Left lung (tissue), 10 donors: ENCODE measurements around the gene SACM1L. TPM values are rescaled to one million over a fixed set of nuclear protein-coding genes. Genes with fewer than 3 reads are reported as not detected.
A peak's percentile ranks its signal among the peaks of the same experiment; 100 is the strongest.

Experiments
- ATAC-seq: fragments of 200-7000 bp; cut with Tn5 transposase; one replicate; pipeline ENCODE4 v1.9.1; 2020; ENCODE audit warnings: moderate library complexity
- DNase-seq, 4 donors: peaks; one replicate each; pipeline ENCODE4 v3.0.0-alpha.2; 2013 to 2020
- H3K27ac ChIP-seq, 2 donors: fragments of 200-600 bp; sonication (generic) in 1 of 2; one replicate each; pipeline versions ENCODE4 v1.5.0 to v1.8.0; 2020 to 2021
- H3K27me3 ChIP-seq, 2 donors: fragments of 200-600 bp; sonication (generic) in 1 of 2; one replicate each; pipeline versions ENCODE4 v1.5.0 to v1.8.0; 2020 to 2021
- H3K36me3 ChIP-seq, 2 donors: fragments of 200-600 bp; sonication (generic) in 1 of 2; one replicate each; pipeline versions ENCODE4 v1.5.0 to v1.8.0; 2020 to 2021
- H3K4me1 ChIP-seq, 2 donors: fragments of 200-600 bp; one replicate each; pipeline ENCODE4 v1.8.0; 2021
- H3K4me3 ChIP-seq, 2 donors: fragments of 200-600 bp; sonication (generic) in 1 of 2; one replicate each; pipeline versions ENCODE4 v1.5.0 to v1.8.0; 2020 to 2021; ENCODE audit warnings: mild to moderate bottlenecking in 1 of 2
- H3K9me3 ChIP-seq, 2 donors: fragments of 200-600 bp; sonication (generic) in 1 of 2; one replicate each; pipeline versions ENCODE4 v1.5.0 to v1.8.0; 2020 to 2021
- intact Hi-C, 2 donors: fragments of 100-400 bp; cut with DNase I; formaldehyde crosslinking; loops; one replicate each; pipeline versions ENCODE4 v1.11.2 to v1.14.2; 2022
- polyA plus RNA-seq, 6 donors: library from polyadenylated mRNA; unstranded; fragments of 120-200 nt; gene quantifications; one replicate each; pipeline ENCODE4 v1.2.1, GENCODE V29; 2013; ENCODE audit not compliant: insufficient read length in 6 of 6
- total RNA-seq, 2 donors: library from RNA; stranded (reverse); fragmentation: NEBNext Ultra II Directional; extraction: Animal tissue kit (Norgen Biotek cat#: 25700); gene quantifications; one replicate each; pipeline ENCODE4 v1.2.1, GENCODE V29; 2021
- TF ChIP-seq, protein P1 (sequence below), 2 donors: fragments of 200-600 bp; sonication (generic) in 1 of 2; IDR thresholded peaks; one replicate each; pipeline versions ENCODE4 v1.5.0 to v1.8.0; 2021; ENCODE audit warnings: antibody characterized with exemption in 2 of 2
- donor health status: DM: no; HTN: yes; CAD: no.
- donor health status: DM: no; HTN: no; CAD: no.

Gene SACM1L
- total and polyA plus RNA-seq, 8 donors: 58.2 to 100 (median 80.2) TPM

DNA sequence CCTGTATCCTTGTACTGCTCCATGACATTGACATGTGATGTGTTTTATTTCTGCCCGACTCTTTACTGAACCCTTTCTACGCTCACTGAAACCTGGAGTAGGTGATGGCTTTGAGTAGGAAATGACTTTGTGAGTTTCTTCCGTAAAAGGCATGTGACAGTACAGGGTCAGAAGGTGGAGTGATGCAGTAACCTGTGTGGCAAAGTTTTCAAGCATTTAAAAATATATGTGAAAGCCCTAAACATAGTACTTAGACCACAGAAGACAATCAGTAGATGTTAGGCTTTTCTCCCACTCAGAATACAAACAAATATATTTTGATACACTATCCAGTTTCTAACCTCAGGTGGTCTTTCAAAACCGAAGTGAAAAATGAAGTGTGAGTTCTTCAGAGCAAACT lies 31.3 kb upstream of the SACM1L start:
- H3K4me1 ChIP-seq: peaks cover 17 to 60% of the 10 kb centered on the region in 2 donors
- no peaks in the 10 kb centered on the region for H3K9me3 ChIP-seq
- ATAC-seq (no peak), DNase-seq (no peak)
- H3K36me3 ChIP-seq: no peaks in the 10 kb centered on the region
- H3K4me3 ChIP-seq: no peak overlapping the region
- intact Hi-C loops: loop anchor here (2.0 to 10.0 kb wide), 3 partner anchors 63 to 147 kb away; partner anchors contain the start of gene LIMD1 (in 2 of the 2)
- TF ChIP-seq, protein P1, sequence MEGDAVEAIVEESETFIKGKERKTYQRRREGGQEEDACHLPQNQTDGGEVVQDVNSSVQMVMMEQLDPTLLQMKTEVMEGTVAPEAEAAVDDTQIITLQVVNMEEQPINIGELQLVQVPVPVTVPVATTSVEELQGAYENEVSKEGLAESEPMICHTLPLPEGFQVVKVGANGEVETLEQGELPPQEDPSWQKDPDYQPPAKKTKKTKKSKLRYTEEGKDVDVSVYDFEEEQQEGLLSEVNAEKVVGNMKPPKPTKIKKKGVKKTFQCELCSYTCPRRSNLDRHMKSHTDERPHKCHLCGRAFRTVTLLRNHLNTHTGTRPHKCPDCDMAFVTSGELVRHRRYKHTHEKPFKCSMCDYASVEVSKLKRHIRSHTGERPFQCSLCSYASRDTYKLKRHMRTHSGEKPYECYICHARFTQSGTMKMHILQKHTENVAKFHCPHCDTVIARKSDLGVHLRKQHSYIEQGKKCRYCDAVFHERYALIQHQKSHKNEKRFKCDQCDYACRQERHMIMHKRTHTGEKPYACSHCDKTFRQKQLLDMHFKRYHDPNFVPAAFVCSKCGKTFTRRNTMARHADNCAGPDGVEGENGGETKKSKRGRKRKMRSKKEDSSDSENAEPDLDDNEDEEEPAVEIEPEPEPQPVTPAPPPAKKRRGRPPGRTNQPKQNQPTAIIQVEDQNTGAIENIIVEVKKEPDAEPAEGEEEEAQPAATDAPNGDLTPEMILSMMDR (IDR thresholded peaks at IDR 0.05): no peak
- H3K27ac ChIP-seq: no peak overlapping the region
- H3K27me3 ChIP-seq: no peaks in the 10 kb centered on the region

DNA sequence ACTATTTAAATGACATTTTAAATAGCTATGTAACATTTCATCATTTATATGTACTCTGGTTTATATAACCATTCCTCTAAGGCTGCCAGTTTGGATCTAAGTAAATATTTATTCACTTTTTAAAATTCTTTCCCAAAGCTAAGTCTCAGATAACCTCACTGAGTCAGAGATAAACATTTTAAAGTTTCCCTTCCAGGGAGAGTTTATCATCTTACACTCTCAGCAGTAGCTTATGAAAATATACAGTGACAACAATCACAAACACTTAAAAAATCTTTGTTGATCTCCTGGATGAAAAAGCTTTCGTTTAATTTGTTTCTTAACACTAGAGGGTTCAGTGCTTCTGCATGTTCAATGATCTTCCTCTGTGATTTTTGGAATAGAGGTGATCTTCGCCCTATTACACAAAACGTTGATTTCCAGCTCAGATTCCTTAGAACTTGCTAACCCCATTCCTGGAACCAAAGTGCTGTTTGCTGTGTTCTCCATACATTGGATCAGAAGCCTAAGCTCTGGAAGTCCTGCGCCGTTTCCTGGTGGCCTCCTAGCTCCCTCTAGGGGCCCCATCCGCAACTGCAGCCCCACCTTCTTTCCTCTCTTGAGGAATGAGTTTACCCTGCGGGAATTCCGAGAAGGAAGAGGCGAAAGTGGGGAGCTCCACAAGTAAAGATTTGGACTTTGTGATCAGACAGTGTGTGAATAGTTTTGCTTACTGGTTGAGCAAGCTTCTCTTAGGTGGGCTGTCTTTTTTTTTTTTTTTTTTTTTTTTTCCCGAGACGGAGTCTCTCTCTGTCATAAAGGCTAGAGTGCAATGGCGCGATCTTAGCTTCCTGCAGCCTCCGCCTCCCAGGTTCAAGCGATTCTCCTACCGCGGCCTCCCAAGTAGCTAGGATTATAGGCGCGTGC lies 29.3 kb upstream of the SACM1L start:
- intact Hi-C loops: loop anchor here (5.0 to 10.0 kb wide), 2 partner anchors 65 to 68 kb away; partner anchors contain the start of gene LIMD1 (in 2 of the 2)
- H3K27ac ChIP-seq: peak overlapping the region; percentile 2
- H3K4me1 ChIP-seq: peaks cover 15 to 52% of the 10 kb centered on the region in 2 donors
- H3K36me3 ChIP-seq: no peaks in the 10 kb centered on the region
- peak; percentile 84 for ATAC-seq
- H3K27me3 ChIP-seq: no peaks in the 10 kb centered on the region
- DNase-seq: peak in 3 of 4 donors; percentile 67 to 88 (median 83)
- TF ChIP-seq, protein P1 (IDR thresholded peaks at IDR 0.05): peak; percentile 89 to 91
- no peak overlapping the region for H3K4me3 ChIP-seq
- no peaks in the 10 kb centered on the region for H3K9me3 ChIP-seq

DNA sequence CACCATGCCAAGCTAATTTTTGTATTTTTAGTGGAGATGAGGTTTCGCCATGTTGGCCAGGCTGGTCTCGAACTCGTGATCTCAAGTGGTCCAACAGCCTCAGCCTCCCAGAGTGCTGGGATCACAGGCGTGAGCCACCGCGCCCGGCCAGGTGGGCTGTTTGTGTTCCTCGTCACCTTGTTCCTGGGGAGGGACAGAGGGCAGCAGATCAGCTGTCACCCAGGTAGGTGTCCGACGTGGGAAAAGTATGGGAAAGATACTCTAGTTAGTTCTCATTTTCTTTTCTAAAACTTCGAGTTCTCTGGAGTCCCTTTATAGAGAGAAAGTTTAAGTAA lies 28.7 kb upstream of the SACM1L start:
- intact Hi-C loops: no loop called here
- Histone ChIP-seq H3K4me3 (no peak overlapping the region), H3K27ac (no peak overlapping the region), H3K9me3 (no peaks in the 10 kb centered on the region), H3K4me1 (peaks cover 22 to 52% of the 10 kb centered on the region in 2 donors), H3K36me3 (no peaks in the 10 kb centered on the region), H3K27me3 (no peaks in the 10 kb centered on the region)
- ATAC-seq (no peak), DNase-seq (no peak)
- TF ChIP-seq, protein P1 (IDR thresholded peaks at IDR 0.05): no peak

DNA sequence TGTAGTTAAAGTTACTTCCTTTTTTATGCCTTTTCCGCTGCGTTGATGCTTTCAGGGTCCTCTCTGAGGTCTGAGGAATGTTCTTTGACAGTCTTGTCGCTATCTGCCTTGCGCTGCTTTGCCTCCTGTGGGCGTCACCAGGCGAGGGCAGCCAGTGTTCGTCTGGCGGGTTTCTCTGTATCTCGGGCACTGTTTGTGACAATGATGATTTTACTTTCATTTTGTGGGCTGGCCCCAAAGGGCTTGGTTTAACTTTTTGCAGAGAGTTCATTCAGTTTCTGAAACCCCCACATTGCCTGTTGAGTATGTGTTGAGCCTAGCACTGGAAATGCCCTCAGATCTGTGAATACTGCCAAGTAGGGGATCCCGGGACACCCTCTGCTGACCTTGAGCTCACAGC lies 24.6 kb upstream of the SACM1L start:
- H3K27ac ChIP-seq: peak overlapping the region in 1 of 2 donors; percentile 46
- H3K4me3 ChIP-seq: peak overlapping the region in 1 of 2 donors; percentile 33
- TF ChIP-seq, protein P1 (IDR thresholded peaks at IDR 0.05): no peak
- peaks cover 31 to 66% of the 10 kb centered on the region in 2 donors for H3K4me1 ChIP-seq
- peak; percentile 13 for ATAC-seq
- intact Hi-C loops: no loop called here
- peaks cover 0 to 31% of the 10 kb centered on the region in 2 donors for H3K36me3 ChIP-seq
- no peaks in the 10 kb centered on the region for H3K27me3 ChIP-seq
- DNase-seq: peak in 1 of 4 donors; percentile 84
- no peaks in the 10 kb centered on the region for H3K9me3 ChIP-seq

DNA sequence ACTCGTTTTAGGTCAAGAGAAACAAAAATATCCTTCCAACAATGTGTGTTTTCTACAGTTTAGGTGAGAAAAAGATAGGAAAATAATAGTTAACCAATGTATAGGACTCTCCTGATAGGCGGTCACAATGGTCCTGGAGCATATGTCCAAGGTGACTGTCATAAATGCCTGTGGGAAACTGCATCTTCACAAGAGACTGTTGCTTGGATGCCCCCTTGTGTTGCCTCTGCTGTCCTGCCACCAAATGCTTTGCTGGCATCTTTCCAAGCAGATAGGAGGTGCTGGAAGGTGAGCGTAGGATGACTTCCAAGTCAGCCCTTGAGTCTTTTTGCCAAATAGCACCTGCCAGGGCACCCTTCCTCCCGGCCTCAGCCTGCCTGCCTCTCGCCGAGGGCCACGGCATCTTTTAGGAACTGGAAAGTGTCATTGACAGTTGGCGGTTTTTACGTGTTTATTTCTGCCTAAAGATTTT lies 24.1 kb upstream of the SACM1L start:
- H3K4me1 ChIP-seq: peaks cover 31 to 66% of the 10 kb centered on the region in 2 donors
- peaks cover 0 to 35% of the 10 kb centered on the region in 2 donors for H3K36me3 ChIP-seq
- TF ChIP-seq, protein P1 (IDR thresholded peaks at IDR 0.05): peak; percentile 44 to 50
- peak; percentile 45 for ATAC-seq
- H3K9me3 ChIP-seq: no peaks in the 10 kb centered on the region
- intact Hi-C loops: no loop called here
- no peaks in the 10 kb centered on the region for H3K27me3 ChIP-seq
- peak in 1 of 4 donors; percentile 56 for DNase-seq
- H3K27ac ChIP-seq: peak overlapping the region in 1 of 2 donors; percentile 46
- peak overlapping the region in 1 of 2 donors; percentile 33 for H3K4me3 ChIP-seq
